Activated T-helper 2 cell treated with anti-CD3 and anti-CD28 coated beads, Interferon-gamma antibody, Interleukin-2, Interleukin-4, amounts not matched to agents 10 μg/mL and 5 μg/mL and 100 μg/mL, durations not matched to agents 14 hours and 24 hours and 36 hours (primary cell): Measurements from ENCODE around the gene GRK5. TPM values are rescaled to one million over a fixed set of nuclear protein-coding genes. Genes with fewer than 3 reads are reported as not detected.
"Not testable (repeated sequence)": the region's sequence is repeated elsewhere in the genome, so short reads cannot be mapped to it uniquely, and the experiment has no call there.

ENCODE experiments used
- DNase-seq: peaks from one replicate; pipeline ENCODE4 v3.0.0; 2021; ENCODE audit warnings: low spot score
- H3K27ac Mint-ChIP-seq: one replicate; pipeline ENCODE4 v1.8.0; 2021; ENCODE audit warnings: mixed read lengths
- H3K27me3 Mint-ChIP-seq: one replicate; pipeline ENCODE4 v1.8.0; 2021; ENCODE audit warnings: low read depth, mixed read lengths
- H3K36me3 Mint-ChIP-seq: one replicate; pipeline ENCODE4 v1.8.0; 2021; ENCODE audit warnings: low read depth, mixed read lengths
- H3K4me1 Mint-ChIP-seq: one replicate; pipeline ENCODE4 v1.8.0; 2021; ENCODE audit warnings: low read depth, mixed read lengths
- H3K4me3 Mint-ChIP-seq: one replicate; pipeline ENCODE4 v1.8.0; 2021; ENCODE audit warnings: low read depth, mild to moderate bottlenecking, moderate library complexity, mixed read lengths
- H3K9me3 Mint-ChIP-seq: one replicate; pipeline ENCODE4 v1.8.0; 2021; ENCODE audit warnings: mixed read lengths
- intact Hi-C: fragments of 100-400 bp; cut with micrococcal nuclease; formaldehyde crosslinking; loops from one replicate; pipeline ENCODE4 v1.15.1; 2023
- total RNA-seq: library from RNA; stranded (reverse); gene quantifications from 2 replicates; pipeline ENCODE4 v1.2.3, GENCODE V29; 2022

The GRK5 gene
- total RNA-seq, 1 donor from 2014 or later: 24.4 TPM

DNA sequence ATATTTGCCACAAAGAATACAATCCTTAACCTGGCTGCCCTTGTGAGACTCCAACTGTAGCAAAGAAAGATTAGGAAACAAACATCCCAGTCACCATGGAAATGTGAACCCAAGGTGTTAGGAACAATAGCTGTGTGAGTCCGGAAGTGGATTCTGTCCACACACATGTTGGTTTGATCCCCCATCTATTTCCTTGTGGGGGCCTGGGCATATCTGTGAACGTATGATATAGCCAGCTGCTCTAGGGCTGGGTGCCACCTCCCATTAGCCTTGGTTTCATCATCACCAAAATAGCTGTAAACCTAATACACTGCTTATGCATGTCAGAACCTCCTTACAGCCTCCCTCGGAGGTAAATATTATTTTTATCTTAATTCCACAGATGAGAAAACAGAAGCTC is 26.4 kb downstream of the GRK5 start:
- Mint-ChIP-seq H3K27ac (peak overlapping the region; percentile 73), H3K36me3 (peaks cover 38% of the 10 kb centered on the region), H3K9me3 (peaks cover 25% of the 10 kb centered on the region), H3K4me3 (no peak overlapping the region), H3K27me3 (no peaks in the 10 kb centered on the region), H3K4me1 (peaks cover 52% of the 10 kb centered on the region)
- intact Hi-C loops: loop anchor here (2.0 kb wide), 1 partner anchor 21 kb away; no protein-coding TSS in a partner anchor
- no peak for DNase-seq

DNA sequence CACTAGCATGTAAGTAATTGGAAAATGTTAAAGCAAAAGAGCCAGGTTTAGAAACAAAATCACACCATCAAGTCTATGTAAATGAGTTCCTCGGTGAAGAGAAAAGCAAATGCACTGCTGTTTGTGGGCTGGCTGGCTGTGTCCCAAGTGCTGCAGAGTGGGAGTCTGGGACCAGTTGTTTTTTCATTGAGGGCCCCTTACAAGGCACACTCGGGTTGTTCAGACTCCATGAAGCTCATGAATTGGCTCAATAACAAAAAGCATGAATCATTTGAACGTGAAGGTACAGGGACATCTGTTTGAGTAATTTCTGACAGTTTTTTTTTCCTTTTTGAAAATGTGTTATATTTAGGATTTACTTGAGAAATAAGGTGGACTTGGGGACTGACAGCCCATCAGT is 28.0 kb downstream of the GRK5 start:
- Mint-ChIP-seq H3K27ac (peak overlapping the region; percentile 65), H3K9me3 (peaks cover 17% of the 10 kb centered on the region), H3K4me1 (peaks cover 46% of the 10 kb centered on the region), H3K36me3 (peaks cover 28% of the 10 kb centered on the region), H3K27me3 (no peaks in the 10 kb centered on the region), H3K4me3 (no peak overlapping the region)
- no peak for DNase-seq
- intact Hi-C loops: no loop called here

DNA sequence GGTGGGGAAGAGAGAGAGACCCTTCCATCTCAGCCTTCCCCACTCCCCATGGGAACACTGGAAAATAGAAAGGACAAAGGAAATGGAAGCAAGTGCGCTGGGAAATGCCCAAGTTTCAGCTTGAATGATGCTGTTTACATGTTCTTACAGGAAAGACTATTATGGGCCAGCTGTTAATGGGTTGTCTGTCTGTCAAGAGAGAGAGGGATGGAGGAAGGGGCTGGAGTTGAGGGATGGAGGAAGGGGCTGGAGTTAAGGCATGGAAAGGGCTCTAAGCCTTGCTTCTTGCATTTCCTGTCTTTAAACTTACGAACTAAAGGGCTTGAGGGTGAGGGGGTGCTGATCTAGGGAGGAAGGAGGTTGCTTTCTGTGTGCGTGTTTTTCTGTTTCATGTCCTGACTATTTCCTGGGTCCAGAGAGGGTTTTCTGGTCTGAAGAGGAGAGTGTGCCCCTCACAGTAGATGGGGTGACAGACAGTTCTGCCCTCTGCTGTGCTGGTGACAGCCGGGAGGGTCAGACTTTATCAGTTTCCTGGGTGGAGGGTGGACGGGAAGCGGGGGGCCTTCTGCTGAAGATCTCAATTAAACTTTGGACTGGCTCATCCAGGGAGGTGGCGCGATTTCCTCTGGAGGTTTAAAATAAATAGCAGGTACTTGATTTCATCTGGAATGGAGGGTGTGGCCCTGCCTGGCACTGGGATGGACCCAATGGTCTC is 30.5 kb downstream of the GRK5 start:
- Mint-ChIP-seq H3K4me1 (peaks cover 44% of the 10 kb centered on the region), H3K9me3 (no peaks in the 10 kb centered on the region), H3K27ac (peak overlapping the region; percentile 54), H3K27me3 (no peaks in the 10 kb centered on the region), H3K4me3 (no peak overlapping the region), H3K36me3 (peaks cover 8% of the 10 kb centered on the region)
- no peak for DNase-seq
- intact Hi-C loops: no loop called here

DNA sequence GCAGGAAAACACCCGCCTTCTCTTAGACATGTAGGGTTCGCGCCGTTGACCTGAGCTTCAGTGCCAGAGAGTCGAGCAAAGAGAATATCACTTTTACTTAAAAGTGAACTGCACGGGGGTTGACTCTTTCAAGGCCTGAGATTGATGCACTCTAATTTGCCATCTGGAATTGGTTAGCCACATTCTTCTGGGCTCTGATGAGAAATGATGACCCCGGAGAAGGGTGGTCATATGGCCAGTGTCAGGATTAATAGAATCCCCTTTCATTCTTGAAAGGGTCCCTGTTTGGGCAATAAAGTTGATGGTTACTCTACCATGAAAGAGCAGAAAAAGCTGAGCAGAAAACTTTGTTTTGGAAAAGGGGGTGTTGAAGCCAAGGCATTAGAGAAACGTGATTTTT is 31.2 kb downstream of the GRK5 start:
- Mint-ChIP-seq H3K9me3 (no peaks in the 10 kb centered on the region), H3K36me3 (peaks cover 3% of the 10 kb centered on the region), H3K27ac (no peak overlapping the region), H3K4me3 (no peak overlapping the region), H3K27me3 (no peaks in the 10 kb centered on the region), H3K4me1 (peaks cover 41% of the 10 kb centered on the region)
- no peak for DNase-seq
- intact Hi-C loops: no loop called here

DNA sequence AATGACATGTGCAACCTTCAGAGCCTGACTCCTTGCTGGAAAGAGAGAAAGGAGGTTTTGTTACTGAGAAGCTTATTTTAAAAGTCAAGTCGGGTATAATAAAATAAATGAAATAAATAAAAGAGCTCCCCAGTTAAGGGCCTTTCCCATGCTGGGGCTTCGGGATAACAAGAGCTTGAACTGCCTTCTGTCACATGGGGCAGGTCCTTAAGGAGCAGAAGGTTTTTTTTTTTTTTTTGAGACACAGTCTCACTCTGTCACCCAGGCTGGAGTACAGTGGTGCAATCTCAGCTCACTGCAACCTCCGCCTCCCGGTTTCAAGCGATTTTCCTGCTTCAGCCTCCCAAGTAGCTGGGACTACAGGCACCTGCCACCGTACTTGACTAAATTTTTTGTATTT is 31.6 kb downstream of the GRK5 start:
- H3K27ac Mint-ChIP-seq, H3K4me3 Mint-ChIP-seq, intact Hi-C loops, H3K9me3 Mint-ChIP-seq, H3K36me3 Mint-ChIP-seq, H3K27me3 Mint-ChIP-seq, DNase-seq: not testable (repeated sequence)
- H3K4me1 Mint-ChIP-seq: peaks cover 44% of the 10 kb centered on the region

DNA sequence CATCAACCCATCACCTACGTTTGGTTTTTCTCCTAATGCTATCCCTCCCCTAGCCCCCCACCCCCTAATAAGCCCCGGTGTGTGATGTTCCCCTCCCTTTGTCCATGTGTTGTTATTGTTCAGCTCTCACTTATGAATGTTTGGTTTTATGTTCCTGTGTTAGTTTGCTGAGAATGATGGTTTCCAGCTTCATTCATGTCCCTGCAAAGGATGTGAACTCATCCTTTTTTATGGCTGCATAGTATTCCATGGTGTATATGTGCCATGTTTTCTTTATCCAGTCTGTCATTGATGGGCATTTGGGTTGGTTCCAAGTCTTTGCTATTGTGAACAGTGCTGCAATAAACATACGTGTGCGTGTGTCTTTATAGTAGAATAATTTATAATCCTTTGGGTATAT is 32.3 kb downstream of the GRK5 start:
- H3K4me1 Mint-ChIP-seq: peaks cover 46% of the 10 kb centered on the region
- H3K4me3 Mint-ChIP-seq, H3K27ac Mint-ChIP-seq, intact Hi-C loops, H3K9me3 Mint-ChIP-seq, DNase-seq, H3K36me3 Mint-ChIP-seq, H3K27me3 Mint-ChIP-seq: not testable (repeated sequence)

DNA sequence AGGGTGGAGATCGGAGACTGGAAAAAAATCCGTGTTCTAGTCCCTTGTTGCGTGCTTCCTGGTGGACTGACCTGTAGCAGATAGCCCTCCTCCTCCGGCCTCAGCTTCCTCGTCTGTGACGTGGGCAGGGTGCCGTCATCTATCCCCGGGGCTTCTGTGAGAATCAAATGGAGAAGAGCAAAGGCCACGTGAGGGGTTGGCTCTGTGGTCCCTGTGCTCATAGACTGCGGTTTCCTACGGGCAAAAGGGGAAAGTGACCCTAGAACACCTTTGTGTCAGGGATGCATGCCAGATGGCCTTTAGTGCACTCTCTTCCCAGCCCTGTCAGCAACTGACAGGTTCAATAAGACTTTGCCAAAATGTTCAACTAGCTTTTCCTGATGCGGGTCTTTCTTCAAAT is 33.7 kb downstream of the GRK5 start:
- no peaks in the 10 kb centered on the region for H3K27me3 Mint-ChIP-seq
- DNase-seq: no peak
- intact Hi-C loops: no loop called here
- peaks cover 41% of the 10 kb centered on the region for H3K4me1 Mint-ChIP-seq
- H3K36me3 Mint-ChIP-seq: peaks cover 3% of the 10 kb centered on the region
- no peak overlapping the region for H3K27ac Mint-ChIP-seq
- no peaks in the 10 kb centered on the region for H3K9me3 Mint-ChIP-seq
- no peak overlapping the region for H3K4me3 Mint-ChIP-seq

DNA sequence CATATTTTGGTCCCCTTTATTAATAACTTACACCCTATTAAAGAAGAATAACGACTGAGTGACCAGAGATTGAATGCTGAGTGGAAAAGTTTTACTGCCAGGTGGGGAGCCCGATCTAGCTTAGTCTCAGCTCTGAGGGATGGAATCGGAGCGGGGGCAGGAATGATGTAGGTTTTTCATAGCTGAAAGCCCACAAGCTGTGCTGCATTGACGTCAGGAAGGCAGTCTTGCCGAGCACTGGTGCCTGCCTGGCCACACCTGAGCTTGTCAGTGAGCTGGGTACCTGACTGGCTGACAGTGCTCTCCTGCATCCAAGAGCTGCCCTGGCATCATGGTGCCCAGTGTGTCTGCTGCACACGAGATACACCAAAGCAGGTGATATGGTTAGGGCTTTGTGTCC is 34.8 kb downstream of the GRK5 start:
- Mint-ChIP-seq H3K27ac (no peak overlapping the region), H3K9me3 (no peaks in the 10 kb centered on the region), H3K36me3 (peaks cover 3% of the 10 kb centered on the region), H3K27me3 (no peaks in the 10 kb centered on the region), H3K4me3 (no peak overlapping the region), H3K4me1 (peaks cover 37% of the 10 kb centered on the region)
- DNase-seq: no peak
- intact Hi-C loops: no loop called here

DNA sequence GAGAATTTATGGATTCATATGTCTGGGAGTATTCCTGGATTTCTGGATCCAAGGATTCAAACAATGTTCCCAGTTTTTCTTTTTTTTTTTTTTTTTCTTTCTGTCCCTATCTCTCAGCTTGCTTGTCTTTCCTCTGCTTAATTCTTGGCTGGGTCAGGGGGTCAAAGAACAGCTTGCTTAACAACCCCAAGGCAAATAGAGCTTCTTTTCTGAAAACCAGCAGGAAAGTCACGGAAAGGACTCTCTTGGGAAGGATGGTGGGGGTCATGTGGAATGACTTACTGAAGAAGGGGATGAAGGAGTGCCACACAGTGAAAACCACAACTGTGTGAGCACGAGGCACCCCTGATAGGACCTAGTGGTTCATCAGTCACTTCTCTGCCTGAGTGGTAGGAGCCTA is 36.1 kb downstream of the GRK5 start:
- DNase-seq: no peak
- peaks cover 3% of the 10 kb centered on the region for H3K36me3 Mint-ChIP-seq
- no peak overlapping the region for H3K4me3 Mint-ChIP-seq
- H3K4me1 Mint-ChIP-seq: peaks cover 24% of the 10 kb centered on the region
- intact Hi-C loops: no loop called here
- H3K9me3 Mint-ChIP-seq: no peaks in the 10 kb centered on the region
- no peaks in the 10 kb centered on the region for H3K27me3 Mint-ChIP-seq
- peak overlapping the region; percentile 38 for H3K27ac Mint-ChIP-seq

DNA sequence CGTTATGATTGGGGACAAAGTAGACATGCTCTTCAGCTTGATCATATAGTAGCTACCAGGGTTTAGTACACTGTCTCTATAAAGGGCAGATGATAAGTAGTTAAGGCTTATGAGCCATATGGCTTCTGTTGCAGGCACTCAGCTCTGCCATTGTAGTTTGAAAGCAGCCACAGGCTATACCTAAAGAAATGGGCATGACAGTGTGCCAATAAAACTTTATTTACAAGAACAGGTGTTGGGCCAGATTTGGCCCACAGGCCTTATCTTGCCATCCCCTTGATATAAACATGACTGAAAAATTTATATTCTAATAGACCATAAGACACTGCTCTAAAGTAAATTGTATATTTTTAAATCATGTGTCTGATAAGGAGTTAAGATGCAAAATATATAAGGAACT is 36.6 kb downstream of the GRK5 start:
- H3K27ac Mint-ChIP-seq: no peak overlapping the region
- no peaks in the 10 kb centered on the region for H3K27me3 Mint-ChIP-seq
- H3K36me3 Mint-ChIP-seq: peaks cover 3% of the 10 kb centered on the region
- H3K9me3 Mint-ChIP-seq: no peaks in the 10 kb centered on the region
- H3K4me3 Mint-ChIP-seq: no peak overlapping the region
- H3K4me1 Mint-ChIP-seq: peaks cover 24% of the 10 kb centered on the region
- intact Hi-C loops: no loop called here
- DNase-seq: no peak

DNA sequence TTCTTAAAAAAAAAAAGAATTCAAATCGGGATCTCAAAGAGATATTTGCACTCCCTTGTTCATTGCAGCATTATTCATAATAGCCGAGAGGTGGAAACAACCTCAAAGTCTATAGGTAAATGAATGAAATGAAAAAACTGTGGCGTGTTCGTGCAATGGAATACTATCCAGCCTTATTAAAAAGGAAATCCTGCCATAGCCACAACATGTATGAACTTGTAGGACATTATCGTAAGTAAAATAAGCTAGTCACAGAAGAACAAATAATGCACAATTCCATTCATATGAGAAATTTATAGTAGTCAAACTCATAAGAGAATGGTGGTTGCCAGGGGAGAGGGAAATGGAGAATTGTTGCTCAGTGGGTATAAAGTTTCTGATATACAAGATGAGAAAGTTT is 37.9 kb downstream of the GRK5 start:
- Mint-ChIP-seq H3K4me3 (no peak overlapping the region), H3K27ac (no peak overlapping the region), H3K36me3 (no peaks in the 10 kb centered on the region), H3K4me1 (peaks cover 29% of the 10 kb centered on the region), H3K27me3 (no peaks in the 10 kb centered on the region), H3K9me3 (no peaks in the 10 kb centered on the region)
- intact Hi-C loops: no loop called here
- no peak for DNase-seq

DNA sequence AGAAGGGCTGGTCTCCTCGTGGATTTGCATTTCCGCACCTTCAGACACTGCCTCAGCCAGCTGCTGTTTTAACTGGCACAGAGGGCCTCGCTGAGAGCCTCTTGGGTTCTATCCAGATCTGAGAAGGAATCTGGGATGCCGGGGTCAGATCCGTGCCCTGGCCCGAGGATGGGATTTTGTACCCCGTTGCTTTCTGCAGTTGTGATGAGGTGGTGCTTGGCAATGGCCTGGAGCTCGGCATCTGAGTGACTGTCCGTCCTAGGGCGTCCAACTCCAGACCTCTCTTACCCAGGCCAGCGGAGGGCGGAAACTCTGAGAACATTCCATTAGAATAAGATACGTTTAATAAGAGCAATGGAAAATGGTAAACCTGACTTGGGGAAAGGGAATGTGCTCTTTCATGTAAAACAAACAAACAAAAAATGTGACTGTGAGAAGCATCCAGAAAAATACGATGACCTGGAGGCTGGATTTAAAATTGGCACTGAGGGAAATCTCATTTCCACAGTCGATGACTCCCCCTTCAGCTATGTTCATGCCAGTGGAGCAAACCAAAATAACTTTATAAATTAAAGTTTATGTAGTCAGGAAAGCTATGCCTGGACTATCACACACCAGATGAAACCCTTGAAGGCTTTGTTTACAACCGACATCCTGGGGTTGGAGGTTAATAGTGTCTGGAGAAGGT is 39.6 kb downstream of the GRK5 start:
- Mint-ChIP-seq H3K27ac (no peak overlapping the region), H3K9me3 (no peaks in the 10 kb centered on the region), H3K4me1 (peaks cover 32% of the 10 kb centered on the region), H3K36me3 (no peaks in the 10 kb centered on the region), H3K4me3 (no peak overlapping the region), H3K27me3 (no peaks in the 10 kb centered on the region)
- no peak for DNase-seq
- intact Hi-C loops: no loop called here

DNA sequence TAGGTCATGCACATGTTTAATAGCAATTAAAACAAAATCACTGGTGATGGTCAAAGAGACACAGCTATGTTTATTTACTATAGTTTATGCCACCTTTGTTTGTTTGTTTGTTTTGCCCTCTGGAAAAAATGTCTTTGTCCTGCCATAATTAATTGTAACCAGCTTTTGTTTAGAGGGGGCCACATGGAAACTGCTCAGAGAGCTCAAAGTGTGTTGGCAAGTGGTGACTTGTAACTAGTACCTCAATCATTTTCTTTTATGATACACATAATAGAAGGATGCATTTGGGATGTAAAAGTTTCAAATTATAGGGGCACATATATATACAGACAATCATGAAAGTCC is 40.2 kb downstream of the GRK5 start:
- Mint-ChIP-seq H3K4me3 (no peak overlapping the region), H3K27me3 (no peaks in the 10 kb centered on the region), H3K36me3 (no peaks in the 10 kb centered on the region), H3K4me1 (peaks cover 27% of the 10 kb centered on the region), H3K27ac (no peak overlapping the region), H3K9me3 (no peaks in the 10 kb centered on the region)
- intact Hi-C loops: no loop called here
- no peak for DNase-seq
